Esophagus mucosa (tissue), 1 donor: ENCODE results near the gene MICAL3. TPM values are rescaled to one million over a fixed set of nuclear protein-coding genes. Genes with fewer than 3 reads are reported as not detected.
"Not testable (repeated sequence)": the region's sequence is repeated elsewhere in the genome, so short reads cannot be mapped to it uniquely, and the experiment has no call there.

Experiments
- ATAC-seq: fragments of 200-7000 bp; cut with Tn5 transposase; one replicate; pipeline ENCODE4 v1.9.1; 2020
- total RNA-seq: library from RNA; stranded (reverse); gene quantifications from one replicate; pipeline ENCODE4 v1.2.4, GENCODE V29; 2023
- donor health status: DM: yes; HTN: yes; CAD: no.

Gene MICAL3
- total RNA-seq, 1 donor from 2014 or later: 27.3 TPM

- no peak for ATAC-seq
These were observed 145.4 kb downstream of the MICAL3 start for GRCh38 chr22:17878941-17879340.

- no peak for ATAC-seq
These were observed 146.1 kb downstream of the MICAL3 start for GRCh38 chr22:17878186-17878694.

GRCh38 chr22:17876878-17877855 is 147.2 kb downstream of the MICAL3 start:
- ATAC-seq: not testable (repeated sequence)

GRCh38 chr22:17876306-17876831 is 148.0 kb downstream of the MICAL3 start:
- ATAC-seq: peak; percentile 20

- no peak for ATAC-seq
These were observed 148.7 kb downstream of the MICAL3 start for GRCh38 chr22:17875631-17876030.

- no peak for ATAC-seq
These were observed 149.2 kb downstream of the MICAL3 start for GRCh38 chr22:17875156-17875555.

GRCh38 chr22:17874231-17874905 is 150.0 kb downstream of the MICAL3 start:
- no peak for ATAC-seq

GRCh38 chr22:17873804-17874203 is 150.6 kb downstream of the MICAL3 start:
- no peak for ATAC-seq

GRCh38 chr22:17873116-17873515 is 151.2 kb downstream of the MICAL3 start:
- ATAC-seq: no peak

GRCh38 chr22:17872471-17872870 is 151.9 kb downstream of the MICAL3 start:
- ATAC-seq: peak; percentile 96

GRCh38 chr22:17871726-17872458 is 152.5 kb downstream of the MICAL3 start:
- peak; percentile 36 for ATAC-seq

- no peak for ATAC-seq
These were observed 154.0 kb downstream of the MICAL3 start for GRCh38 chr22:17870407-17870806.

- peak; percentile 30 for ATAC-seq
These were observed 154.9 kb downstream of the MICAL3 start for GRCh38 chr22:17869285-17870096.

GRCh38 chr22:17868771-17869170 is 155.6 kb downstream of the MICAL3 start:
- ATAC-seq: no peak

GRCh38 chr22:17867160-17867785 is 157.1 kb downstream of the MICAL3 start:
- no peak for ATAC-seq

- ATAC-seq: no peak
These were observed 157.7 kb downstream of the MICAL3 start for GRCh38 chr22:17866621-17867020.

- no peak for ATAC-seq
These were observed 158.2 kb downstream of the MICAL3 start for GRCh38 chr22:17866127-17866526.

- ATAC-seq: no peak
These were observed 158.9 kb downstream of the MICAL3 start for GRCh38 chr22:17865183-17866055.

- ATAC-seq: no peak
These were observed 159.8 kb downstream of the MICAL3 start for GRCh38 chr22:17864398-17865182.
